IgD-negative memory B cell (primary cell): Measurements from ENCODE around the gene HOXB5. TPM values are rescaled to one million over a fixed set of nuclear protein-coding genes. Genes with fewer than 3 reads are reported as not detected.

ENCODE experiments used
- H3K27ac Mint-ChIP-seq, 3 donors: one replicate each; pipeline ENCODE4 v1.8.0; 2020 to 2022; ENCODE audit warnings: mild to moderate bottlenecking in 3 of 3, mixed read lengths in 3 of 3, moderate library complexity in 1 of 3
- H3K27me3 Mint-ChIP-seq: one replicate; pipeline ENCODE4 v1.8.0; 2021; ENCODE audit warnings: mixed read lengths
- H3K36me3 Mint-ChIP-seq: one replicate; pipeline ENCODE4 v1.8.0; 2020; ENCODE audit warnings: mild to moderate bottlenecking, mixed read lengths
- H3K4me1 Mint-ChIP-seq, 3 donors: one replicate each; pipeline ENCODE4 v1.8.0; 2020 to 2022; ENCODE audit warnings: mixed read lengths in 3 of 3, mild to moderate bottlenecking in 1 of 3
- H3K4me3 Mint-ChIP-seq, 4 donors: one replicate each; pipeline ENCODE4 v1.8.0; 2020 to 2022; ENCODE audit warnings: mild to moderate bottlenecking in 4 of 4, mixed read lengths in 4 of 4, moderate library complexity in 3 of 4
- H3K9me3 Mint-ChIP-seq, 3 donors: one replicate each; pipeline ENCODE4 v1.8.0; 2020 to 2021; ENCODE audit warnings: mixed read lengths in 3 of 3, mild to moderate bottlenecking in 1 of 3
- polyA plus RNA-seq: library from polyadenylated mRNA; unstranded; fragments of 300-500 nt; fragmentation: Illumina TruSeq; gene quantifications from one replicate; pipeline ENCODE4 v1.2.3, GENCODE V29; 2021

The HOXB5 gene
- polyA plus RNA-seq, 1 donor from 2014 or later, result not detected

DNA sequence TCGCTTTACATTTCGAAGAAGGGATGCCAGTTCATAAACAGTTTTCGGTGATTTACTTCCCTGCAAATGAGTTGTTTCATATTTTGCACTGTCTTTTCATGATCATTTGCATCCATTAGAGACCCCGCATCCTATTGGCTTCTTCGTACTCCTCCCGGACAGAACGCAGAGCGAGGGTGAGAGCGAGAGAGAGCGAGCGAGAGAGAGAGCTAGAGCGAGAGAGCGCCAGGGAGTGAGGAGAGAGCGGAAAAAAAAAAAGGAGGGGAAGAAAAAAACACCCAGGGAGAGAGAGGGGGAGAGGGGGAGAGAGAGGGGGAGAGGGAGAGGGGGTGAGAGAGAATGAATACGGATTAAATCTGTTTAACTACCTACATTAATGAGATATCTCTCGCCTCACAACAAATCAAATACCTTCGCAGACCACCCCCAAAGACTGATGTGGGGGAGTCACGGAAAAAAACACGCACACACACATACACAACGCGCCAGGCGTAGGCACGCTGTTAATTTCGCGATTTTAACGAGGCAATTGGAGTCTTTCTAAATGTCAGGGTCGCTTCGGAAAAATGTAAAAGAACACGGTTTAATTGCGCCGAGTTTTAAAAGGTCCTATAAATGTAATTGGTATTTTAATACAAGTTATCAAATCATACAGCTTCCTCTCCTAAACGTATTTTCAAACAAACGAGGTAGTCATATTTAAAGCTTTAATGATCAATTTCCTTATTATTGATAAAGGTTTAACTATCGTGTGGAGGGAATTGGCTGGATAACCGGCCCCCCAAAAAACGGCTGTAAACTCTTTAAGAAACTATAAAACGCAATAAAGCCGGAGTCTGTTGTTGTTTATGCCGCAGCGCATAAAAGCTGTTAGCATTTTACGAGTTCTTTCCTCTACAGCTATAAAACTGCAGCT, 21.7 kb upstream of the HOXB5 start, which contains the start of gene HOXB8:
Gene HOXB8 (minus strand): TSS at position 246 of the 916 bp plus-strand sequence. CDS start 588 bp downstream, outside the sequence.
- peaks cover 15 to 28% (median 20%) of the 10 kb centered on the region in 3 donors for H3K4me1 Mint-ChIP-seq
- peak within 1 kb of the TSS; percentile 83 to 98 (median 86) for H3K27ac Mint-ChIP-seq
- H3K36me3 Mint-ChIP-seq, result peaks cover 2% of the 10 kb centered on the region
- peak within 1 kb of the TSS in 3 of 4 donors; percentile 66 to 90 (median 67) for H3K4me3 Mint-ChIP-seq
- peaks cover 0 to 4% (median 0%) of the 10 kb centered on the region in 3 donors for H3K9me3 Mint-ChIP-seq
- H3K27me3 Mint-ChIP-seq, result peaks cover 67% of the 10 kb centered on the region

DNA sequence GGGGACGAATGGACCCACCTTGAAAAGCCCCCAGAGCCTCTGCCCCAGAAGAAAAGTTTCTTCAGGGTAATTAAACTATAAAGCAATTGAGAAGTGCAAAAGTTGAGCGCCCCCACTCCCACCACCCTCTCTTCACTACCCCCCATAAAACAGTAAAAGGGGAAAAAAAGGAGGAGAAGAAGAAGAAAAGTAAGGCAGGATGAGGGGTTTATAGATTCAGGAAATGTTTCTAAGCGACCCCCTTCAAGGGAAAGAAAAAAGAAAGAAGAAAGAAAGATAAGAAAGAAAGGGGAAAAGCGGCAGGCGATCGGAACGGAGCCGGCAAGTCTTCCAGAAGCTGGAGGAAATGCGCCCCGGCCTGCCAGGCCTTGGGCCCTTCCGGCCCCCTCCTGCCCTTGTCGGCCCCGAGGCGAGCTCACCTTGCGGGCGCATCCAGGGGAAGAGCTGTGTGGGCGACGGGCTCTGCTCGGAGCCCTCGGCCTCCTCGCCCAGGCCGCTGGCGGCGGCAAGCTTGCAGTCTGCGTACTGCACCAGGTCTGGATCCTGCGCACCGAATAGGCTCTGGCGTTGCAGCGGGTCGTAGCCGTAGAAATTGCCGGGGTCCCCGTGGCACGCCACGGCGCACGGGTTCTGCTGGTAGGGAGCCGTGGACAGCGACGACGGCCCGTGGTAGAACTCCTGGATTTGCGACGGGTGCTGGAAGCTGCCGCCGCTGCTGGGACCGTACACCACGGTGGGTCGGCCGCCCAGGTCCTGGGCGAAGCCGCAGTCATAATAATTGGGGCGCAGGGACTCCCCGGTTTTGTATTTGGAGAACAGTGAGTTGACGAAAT, 20.5 kb upstream of the HOXB5 start:
- Mint-ChIP-seq H3K27me3 (peaks cover 61% of the 10 kb centered on the region), H3K27ac (peak overlapping the region; percentile 76 to 82 (median 78)), H3K36me3 (peaks cover 2% of the 10 kb centered on the region), H3K4me1 (peaks cover 15 to 28% (median 20%) of the 10 kb centered on the region in 3 donors), H3K4me3 (peak overlapping the region; percentile 21 to 90 (median 75)), H3K9me3 (peaks cover 0 to 4% (median 0%) of the 10 kb centered on the region in 3 donors)

DNA sequence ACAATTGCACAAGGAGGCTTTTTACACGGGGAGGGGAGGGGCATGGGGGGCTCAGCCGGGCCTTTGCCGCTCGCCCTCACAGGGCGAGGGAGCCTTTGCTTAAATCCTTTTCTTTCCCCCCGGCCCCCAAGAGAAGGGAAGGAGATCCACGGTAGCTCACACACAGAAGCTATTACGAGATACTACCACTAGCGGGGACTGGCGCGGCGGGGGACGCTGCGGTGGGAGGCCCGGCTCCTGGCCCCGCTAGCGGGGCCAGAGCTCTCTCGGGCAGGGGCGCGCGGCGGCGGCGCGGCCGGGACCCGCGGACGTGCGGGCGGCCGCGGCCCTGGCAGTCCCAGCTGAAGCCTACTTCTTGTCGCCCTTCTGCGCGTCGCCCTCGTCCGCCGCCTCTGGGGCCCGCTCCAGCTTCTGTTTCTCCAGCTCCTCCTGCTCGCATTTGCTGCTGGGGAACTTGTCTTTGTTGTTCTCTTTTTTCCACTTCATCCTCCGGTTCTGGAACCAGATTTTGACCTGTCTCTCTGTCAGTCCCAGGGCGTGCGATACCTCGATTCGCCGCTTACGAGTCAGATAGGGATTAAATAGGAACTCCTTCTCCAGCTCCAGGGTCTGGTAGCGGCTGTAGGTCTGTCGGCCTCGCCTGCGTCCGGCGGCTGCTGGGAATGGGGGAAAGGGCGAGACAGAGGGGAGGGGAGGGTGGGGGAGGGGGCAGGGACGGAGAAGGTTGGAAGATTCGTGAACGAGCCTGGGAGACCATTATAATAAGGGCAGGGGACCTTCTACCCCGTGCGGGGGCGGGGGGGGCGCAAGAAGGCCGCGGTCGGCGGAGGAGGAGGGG, 19.5 kb upstream of the HOXB5 start:
- H3K4me1 Mint-ChIP-seq, result peaks cover 15 to 21% (median 16%) of the 10 kb centered on the region in 3 donors
- peak overlapping the region; percentile 82 to 94 (median 88) for H3K4me3 Mint-ChIP-seq

DNA sequence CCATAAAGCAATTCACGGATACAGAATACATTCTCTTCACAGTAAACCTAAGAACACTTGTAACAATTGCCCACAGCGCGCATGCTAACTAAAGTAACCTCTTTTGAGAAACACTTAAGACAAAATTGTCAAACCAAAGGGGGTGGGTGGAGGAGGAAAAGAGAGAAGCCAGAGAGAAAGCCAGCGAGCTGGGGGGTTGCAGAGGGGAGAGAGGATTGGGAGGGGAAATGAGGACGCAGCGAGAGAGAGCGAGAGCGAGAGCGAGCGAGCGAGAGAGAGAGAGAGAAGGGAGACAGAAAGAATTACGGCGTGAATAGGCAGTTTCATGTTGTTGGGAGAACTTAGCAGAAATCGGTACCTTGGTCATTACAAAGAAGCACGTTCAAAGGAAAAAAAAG, 18.9 kb upstream of the HOXB5 start:
- Mint-ChIP-seq H3K36me3 (peaks cover 4% of the 10 kb centered on the region), H3K27me3 (peaks cover 49% of the 10 kb centered on the region), H3K4me3 (peak overlapping the region; percentile 74 to 94 (median 84)), H3K4me1 (peaks cover 15 to 21% (median 15%) of the 10 kb centered on the region in 3 donors), H3K27ac (peak overlapping the region in 1 of 3 donors; percentile 82), H3K9me3 (peaks cover 0 to 4% (median 0%) of the 10 kb centered on the region in 3 donors)

More for the DNA sequence above, 19.5 kb upstream of the HOXB5 start:
- H3K27me3 Mint-ChIP-seq, result peaks cover 51% of the 10 kb centered on the region
- peaks cover 0 to 4% (median 0%) of the 10 kb centered on the region in 3 donors for H3K9me3 Mint-ChIP-seq
- peak overlapping the region in 2 of 3 donors; percentile 82 to 91 for H3K27ac Mint-ChIP-seq
- H3K36me3 Mint-ChIP-seq, result peaks cover 2% of the 10 kb centered on the region

DNA sequence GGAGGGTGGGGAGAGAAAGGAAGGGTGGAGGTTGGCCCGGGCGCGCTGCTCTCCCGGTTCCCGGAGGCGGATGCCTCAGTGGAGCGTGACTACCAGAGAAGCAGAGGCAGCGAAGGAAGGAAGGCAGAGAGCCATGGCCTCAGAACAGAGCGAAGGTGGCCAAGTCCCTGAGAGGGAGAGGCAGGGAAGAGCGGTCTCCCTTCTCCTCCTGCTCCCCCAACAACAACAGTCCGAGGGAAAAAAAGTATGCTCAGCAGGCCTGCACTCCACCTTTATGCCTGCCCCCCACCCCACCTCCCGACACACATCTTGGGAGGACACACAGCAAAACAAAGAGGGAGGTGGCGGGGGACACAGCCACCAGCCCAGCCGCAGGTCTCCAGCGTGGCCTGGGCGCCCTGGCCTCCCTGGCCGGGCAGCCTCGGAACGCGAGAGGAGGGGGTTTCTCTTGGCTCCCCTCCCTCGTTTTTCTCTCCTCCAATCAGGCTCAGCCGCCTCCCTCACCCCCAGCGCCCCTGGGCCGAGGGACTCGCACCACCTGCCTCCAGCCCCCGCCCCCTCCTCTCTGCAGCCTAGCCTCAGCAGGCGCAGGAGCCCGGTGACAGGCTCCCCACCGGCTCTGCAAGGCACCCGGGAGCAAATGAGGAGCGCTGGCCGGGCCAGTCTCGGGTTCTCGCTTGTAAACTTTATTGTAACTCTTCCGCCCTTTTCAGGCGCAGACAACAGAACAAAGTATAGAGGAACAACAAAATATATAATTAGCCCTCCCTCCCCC, 18.3 kb upstream of the HOXB5 start:
- Mint-ChIP-seq H3K27me3 (peaks cover 45% of the 10 kb centered on the region), H3K9me3 (peaks cover 0 to 4% (median 0%) of the 10 kb centered on the region in 3 donors), H3K4me3 (peak overlapping the region; percentile 94 to 99 (median 98)), H3K36me3 (peaks cover 4% of the 10 kb centered on the region), H3K4me1 (peaks cover 13 to 16% (median 15%) of the 10 kb centered on the region in 3 donors), H3K27ac (peak overlapping the region in 2 of 3 donors; percentile 82 to 92)

DNA sequence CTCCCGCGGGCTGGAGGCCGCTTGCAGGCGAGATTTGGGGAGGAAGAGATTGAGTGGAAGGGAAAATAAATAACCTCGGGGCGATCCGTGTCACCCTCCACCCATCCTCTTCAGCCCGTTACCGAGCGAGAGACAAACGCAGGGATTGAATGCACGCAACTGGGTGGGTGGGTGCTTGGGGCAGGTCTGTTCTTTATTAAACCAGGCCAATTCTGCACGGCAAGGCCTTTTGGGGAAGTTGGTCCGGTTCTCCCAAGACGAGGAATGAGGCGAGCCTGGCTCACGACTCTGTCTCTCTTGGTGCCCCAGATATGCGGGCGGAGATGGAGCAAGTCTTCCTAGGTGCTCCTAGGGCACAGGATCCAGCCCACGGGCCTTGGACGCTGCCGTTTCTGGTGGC, 17.6 kb upstream of the HOXB5 start:
- Mint-ChIP-seq H3K9me3 (peaks cover 0 to 4% (median 0%) of the 10 kb centered on the region in 3 donors), H3K4me1 (peaks cover 13 to 16% (median 15%) of the 10 kb centered on the region in 3 donors), H3K36me3 (peaks cover 4% of the 10 kb centered on the region), H3K27me3 (peaks cover 45% of the 10 kb centered on the region), H3K27ac (peak overlapping the region; percentile 82 to 93 (median 92)), H3K4me3 (peak overlapping the region; percentile 94 to 99 (median 98))

DNA sequence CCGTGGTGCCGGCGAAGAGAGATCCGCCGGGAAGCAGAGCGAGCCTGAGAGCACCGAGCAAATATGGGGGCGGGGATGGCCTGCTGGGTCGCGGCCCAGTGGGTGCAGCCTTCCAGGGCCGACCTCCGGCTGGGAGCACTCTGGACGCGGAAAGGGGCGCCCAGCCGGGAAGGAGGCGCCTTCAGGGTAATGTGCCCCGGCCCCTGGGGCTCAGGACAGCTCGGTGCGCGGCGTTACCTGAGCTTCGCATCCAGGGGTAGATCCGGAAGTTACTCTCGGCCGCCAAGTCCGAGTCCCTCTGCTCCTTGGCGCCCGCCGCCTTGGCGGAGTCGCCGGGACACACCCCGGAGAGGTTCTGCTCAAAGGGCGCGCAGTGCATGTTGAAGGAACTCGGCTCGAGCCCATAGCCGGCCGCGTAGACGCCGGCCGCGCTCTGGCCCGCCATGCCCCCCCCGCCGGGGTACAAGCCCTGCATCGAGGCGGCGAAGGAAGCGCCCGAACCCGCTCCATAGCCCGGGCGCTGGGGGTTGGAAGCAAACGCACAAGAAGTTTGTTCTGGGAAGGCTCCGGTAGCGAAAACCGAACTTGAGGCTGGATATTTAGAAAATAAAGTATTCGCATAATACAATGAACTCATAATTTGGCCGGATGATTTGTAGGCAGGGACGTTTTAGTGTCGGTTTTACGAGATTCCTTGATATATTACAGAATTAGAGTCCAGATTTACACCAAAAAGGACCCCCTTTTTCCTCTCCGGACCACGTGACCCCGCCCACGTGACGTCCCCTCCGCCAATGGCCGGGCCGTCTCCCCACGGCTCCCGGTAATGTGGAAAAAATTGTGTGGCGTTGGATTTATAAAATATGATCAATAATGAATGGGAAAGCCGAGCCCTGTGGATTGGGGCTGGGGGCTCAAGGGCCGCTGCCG, 17.0 kb upstream of the HOXB5 start, which contains the start of gene HOXB7:
Gene HOXB7 (minus strand): TSS at position 736 of the 930 bp plus-strand sequence. CDS start 99 bp downstream, at position 637.
- Mint-ChIP-seq H3K4me1 (peaks cover 13 to 15% (median 14%) of the 10 kb centered on the region in 3 donors), H3K27ac (peak within 1 kb of the TSS; percentile 82 to 93 (median 92)), H3K27me3 (peaks cover 39% of the 10 kb centered on the region), H3K4me3 (peak within 1 kb of the TSS; percentile 94 to 99 (median 98)), H3K9me3 (peaks cover 0 to 4% (median 0%) of the 10 kb centered on the region in 3 donors), H3K36me3 (peaks cover 4% of the 10 kb centered on the region)

DNA sequence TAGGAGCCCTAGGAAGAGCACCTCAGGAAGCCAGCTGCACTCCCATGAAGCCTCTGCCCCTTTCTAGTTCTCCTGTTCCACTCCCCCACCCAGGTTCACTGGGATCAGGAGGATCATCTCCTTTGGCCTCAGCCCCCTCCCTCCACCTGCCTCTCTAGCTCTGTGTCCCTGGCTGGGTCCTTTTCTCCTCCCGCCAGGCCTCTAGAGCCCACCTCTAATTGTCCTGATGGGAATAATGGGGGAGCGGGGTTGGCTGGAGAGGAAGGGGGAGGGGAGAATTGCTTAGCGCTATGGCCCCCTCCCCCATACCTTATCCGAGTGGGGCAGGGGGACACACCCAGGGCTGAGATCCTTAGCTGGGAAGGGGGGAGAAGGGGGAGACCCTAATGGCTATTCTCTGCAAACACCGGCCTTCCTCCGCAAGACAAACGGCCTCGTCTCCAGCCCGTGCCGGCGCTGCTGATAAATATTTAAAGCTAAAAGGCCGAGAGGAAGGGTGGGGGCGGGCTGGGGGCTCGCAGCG, 16.2 kb upstream of the HOXB5 start:
- Mint-ChIP-seq H3K36me3 (peaks cover 4% of the 10 kb centered on the region), H3K9me3 (peaks cover 0 to 4% (median 0%) of the 10 kb centered on the region in 3 donors), H3K27me3 (peaks cover 39% of the 10 kb centered on the region), H3K27ac (peak overlapping the region in 1 of 3 donors; percentile 33), H3K4me3 (peak overlapping the region; percentile 94 to 99 (median 98)), H3K4me1 (peaks cover 10 to 15% (median 12%) of the 10 kb centered on the region in 3 donors)

DNA sequence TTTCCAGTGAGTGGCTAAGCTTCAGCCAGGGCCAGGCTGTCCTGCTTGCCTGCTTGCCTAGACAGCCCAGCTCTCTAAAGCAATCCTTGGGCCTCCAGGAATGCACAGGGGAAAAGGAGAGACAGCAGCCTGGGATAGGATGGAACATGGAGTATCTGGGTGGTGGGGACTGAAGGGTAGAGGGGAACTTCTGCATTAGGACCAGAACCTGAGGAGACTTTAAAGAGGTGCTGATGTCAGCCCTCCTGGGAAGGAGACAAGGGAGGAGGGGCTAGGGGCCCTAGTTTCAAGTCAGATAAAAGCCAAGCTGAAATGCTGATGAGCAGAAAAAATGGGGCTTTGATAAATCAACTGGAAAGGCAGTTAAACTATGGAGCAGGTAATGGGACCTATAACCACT, 15.5 kb upstream of the HOXB5 start:
- Mint-ChIP-seq H3K36me3 (peaks cover 4% of the 10 kb centered on the region), H3K4me1 (peaks cover 10 to 15% (median 12%) of the 10 kb centered on the region in 3 donors), H3K27me3 (peaks cover 43% of the 10 kb centered on the region), H3K27ac (peak overlapping the region in 1 of 3 donors; percentile 33), H3K9me3 (peaks cover 0 to 3% (median 0%) of the 10 kb centered on the region in 3 donors), H3K4me3 (peak overlapping the region in 3 of 4 donors; percentile 3 to 99 (median 65))

DNA sequence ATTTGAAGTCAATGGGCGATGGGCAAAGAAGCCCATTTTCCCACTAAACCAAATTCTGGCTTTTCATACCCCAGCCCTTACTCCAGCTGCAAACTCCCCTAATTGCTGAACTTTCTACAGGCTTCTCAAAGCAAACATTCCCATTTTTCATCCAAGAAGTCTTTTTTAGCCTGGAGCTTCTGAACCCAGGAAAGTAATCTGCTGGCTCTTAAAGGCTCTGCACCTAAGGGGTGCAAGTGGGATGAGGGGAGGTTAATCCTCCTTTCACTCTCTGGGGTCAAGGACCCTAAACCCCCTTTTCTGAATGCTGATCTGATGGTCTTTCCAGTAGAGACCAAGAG, 14.9 kb upstream of the HOXB5 start:
- peaks cover 46% of the 10 kb centered on the region for H3K27me3 Mint-ChIP-seq
- peak overlapping the region in 1 of 3 donors; percentile 33 for H3K27ac Mint-ChIP-seq
- H3K4me3 Mint-ChIP-seq, result peak overlapping the region in 1 of 4 donors; percentile 99
- H3K36me3 Mint-ChIP-seq, result peaks cover 2% of the 10 kb centered on the region
- peaks cover 10 to 13% (median 12%) of the 10 kb centered on the region in 3 donors for H3K4me1 Mint-ChIP-seq
- peaks cover 0 to 3% (median 0%) of the 10 kb centered on the region in 3 donors for H3K9me3 Mint-ChIP-seq

DNA sequence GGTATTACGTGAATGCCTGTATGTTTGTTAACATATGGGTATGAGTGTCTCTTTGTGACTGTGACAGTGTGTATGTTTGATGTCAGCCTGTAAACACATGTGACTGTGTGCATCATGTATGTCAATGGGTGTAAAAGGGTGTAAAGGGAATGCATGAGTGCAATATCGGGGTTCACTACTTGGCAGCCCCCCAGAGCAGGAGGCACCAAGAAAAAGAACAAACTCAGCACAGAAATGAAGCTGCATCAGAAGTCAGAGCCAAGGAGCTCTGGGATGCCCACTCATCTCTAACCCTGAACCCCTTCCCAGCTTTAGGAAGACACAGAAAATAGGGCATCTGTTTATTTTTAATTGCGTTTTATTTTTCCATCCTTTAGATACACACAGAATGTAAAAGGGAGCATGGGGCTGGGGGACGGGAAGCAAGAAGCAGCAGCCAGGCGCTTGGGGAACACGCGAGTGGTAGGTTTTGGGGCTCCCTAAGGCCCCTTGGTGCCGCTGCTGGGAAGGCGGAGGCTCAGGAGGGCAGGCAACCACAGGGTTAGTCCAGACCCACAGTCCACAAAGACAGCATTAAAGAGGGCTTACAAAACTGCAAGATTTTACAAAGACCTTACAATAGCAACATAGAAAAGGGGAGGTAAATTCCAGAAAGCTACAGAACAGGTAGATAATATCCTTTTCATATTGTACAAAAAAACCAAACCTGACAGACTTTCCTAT, 13.5 kb upstream of the HOXB5 start:
- H3K4me3 Mint-ChIP-seq, result peak overlapping the region in 2 of 4 donors; percentile 33 to 99
- peaks cover 0 to 3% (median 0%) of the 10 kb centered on the region in 3 donors for H3K9me3 Mint-ChIP-seq
- peaks cover 52% of the 10 kb centered on the region for H3K27me3 Mint-ChIP-seq
- peak overlapping the region in 1 of 3 donors; percentile 83 for H3K27ac Mint-ChIP-seq
- peaks cover 9 to 15% (median 10%) of the 10 kb centered on the region in 3 donors for H3K4me1 Mint-ChIP-seq
- peaks cover 2% of the 10 kb centered on the region for H3K36me3 Mint-ChIP-seq
